ENCODE results near the gene CELF2.

DNA sequence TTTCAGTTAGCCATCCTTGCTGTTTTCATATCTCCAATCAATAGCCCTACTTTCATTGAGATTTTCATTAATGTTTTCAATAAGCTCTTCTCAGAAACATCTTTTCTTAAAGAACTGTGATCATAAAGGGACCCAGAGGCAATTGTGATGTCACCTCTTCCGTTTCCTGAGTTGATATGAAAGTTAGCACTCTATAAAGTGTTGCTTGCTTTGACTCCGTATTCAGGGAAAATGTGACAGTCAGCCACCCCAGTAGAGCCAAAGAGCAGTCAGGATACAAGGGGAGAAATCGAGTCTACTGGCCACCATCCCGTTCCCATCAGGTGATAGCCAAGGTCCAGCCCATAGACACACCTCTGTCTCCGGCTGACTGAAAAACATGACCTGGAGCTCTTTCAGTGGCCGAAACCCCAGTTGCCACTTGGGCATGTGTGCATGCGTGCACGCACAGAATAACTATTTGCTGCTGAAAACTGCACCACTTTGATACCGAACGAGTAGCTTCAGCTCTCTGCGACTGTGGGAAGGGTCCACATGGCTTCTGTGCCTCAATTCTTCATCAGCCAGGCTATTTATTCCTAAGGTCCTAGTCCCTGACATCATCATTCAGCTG, 302.4 kb downstream of the CELF2 start:
- no peak for TF ChIP-seq CTCF (conservative IDR thresholded peaks at IDR 0.05)
- no peak for TF ChIP-seq ZFX (IDR thresholded peaks at IDR 0.05)
